HG03521 (cell line): ENCODE results near the gene SLC39A11.

Source experiments
- ATAC-seq: cut with Tn5 transposase; IDR thresholded peaks from one replicate; pipeline ENCODE4 v1.9.1; 2021; ENCODE audit warnings: mild to moderate bottlenecking, moderate library complexity; ENCODE audit not compliant: unreplicated experiment

The SLC39A11 gene

DNA sequence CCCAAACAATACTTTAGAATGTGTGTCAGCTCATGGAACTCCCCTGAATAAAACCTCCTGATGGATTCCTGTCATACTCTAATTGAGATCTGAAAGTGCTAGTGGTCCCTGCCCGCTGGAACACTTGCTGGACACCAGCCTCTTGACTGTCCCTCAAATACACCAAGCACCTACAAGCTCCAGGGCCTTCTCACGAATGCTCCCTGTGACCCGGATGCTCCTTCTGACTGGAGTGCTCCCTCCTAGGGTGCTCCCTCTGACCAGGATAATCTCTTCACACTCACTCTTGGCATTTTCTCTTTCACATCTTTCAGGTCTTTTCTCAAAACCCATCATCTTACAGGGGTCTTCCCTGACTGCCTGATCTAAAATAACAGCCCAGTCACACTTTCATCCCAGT lies 205.9 kb downstream of the SLC39A11 start:
- ATAC-seq, result no peak

DNA sequence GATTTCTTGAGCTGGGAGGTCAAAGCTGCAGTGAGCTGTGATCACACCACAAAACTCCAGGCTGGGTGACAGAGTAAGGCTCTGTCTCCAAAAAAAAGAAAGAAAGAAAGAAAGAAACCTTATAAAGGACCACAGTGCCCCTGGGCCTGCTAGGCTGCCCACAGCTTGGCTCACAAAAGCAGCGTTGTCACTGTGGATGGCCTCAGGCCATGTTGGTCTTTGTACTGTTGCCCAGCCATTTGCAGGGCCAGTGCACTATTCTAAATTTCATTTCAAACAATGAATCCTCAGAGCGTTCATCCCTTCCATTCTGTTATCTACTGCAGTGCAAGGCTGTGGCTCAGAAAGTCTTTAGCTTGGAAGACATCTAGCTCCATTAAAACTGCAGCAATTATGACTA lies 208.4 kb downstream of the SLC39A11 start:
- no peak for ATAC-seq

DNA sequence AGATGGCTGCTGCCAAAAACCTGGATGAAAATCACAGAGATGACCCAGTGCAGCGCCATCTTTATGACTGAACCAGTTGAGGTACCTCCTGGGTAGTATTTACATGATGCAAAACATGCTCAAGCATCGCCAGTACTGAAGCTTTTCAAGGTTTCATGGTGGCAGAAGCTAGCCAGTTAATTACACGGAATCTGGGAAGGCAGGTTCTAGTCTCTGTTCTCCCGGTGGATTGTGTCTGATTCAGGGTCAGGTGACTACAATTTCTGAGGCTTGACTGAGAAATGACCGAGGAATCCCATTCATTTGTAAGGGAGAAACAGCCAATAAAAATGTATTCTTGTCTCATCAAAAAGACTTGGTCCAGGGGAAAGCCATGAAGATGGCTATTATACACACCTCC lies 209.1 kb downstream of the SLC39A11 start:
- ATAC-seq, result no peak

DNA sequence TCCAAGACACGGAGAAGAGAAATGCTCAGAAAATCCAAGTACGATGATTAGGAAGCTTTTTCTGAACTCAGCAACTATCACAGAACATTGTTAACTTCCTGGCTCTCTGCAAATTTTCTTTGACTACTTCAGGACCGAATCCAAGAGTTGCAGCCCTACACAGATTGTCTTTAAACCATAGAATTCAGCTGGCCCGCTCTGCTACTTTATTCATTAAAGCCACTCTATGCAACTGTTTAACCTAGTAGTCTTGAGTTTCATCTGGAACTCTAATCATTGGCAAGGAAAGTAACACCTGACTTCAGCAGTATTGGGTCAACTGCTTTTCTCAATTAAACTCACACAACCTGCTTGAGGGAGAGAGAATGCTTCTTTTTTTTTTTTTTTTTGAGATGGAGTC lies 210.1 kb downstream of the SLC39A11 start:
- no peak for ATAC-seq

DNA sequence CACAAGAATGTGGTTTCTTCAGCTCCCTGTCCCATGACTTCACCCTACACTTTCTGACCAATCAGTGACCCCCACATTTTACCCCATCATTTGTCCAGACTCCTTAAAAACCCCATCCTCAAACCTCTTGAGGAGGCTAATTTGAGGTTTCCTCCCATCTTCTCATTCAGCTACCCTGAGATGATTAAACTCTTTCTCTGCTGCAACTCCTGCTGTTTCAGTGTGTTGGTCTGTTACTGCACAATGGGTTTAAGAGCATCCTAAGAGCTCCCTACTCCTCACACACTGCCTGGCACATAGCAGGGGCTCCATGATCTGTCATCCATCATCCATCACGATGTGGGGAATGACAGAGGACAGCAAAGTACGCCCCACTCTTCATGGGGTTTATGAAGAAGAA lies 212.6 kb downstream of the SLC39A11 start:
- ATAC-seq, result no peak

DNA sequence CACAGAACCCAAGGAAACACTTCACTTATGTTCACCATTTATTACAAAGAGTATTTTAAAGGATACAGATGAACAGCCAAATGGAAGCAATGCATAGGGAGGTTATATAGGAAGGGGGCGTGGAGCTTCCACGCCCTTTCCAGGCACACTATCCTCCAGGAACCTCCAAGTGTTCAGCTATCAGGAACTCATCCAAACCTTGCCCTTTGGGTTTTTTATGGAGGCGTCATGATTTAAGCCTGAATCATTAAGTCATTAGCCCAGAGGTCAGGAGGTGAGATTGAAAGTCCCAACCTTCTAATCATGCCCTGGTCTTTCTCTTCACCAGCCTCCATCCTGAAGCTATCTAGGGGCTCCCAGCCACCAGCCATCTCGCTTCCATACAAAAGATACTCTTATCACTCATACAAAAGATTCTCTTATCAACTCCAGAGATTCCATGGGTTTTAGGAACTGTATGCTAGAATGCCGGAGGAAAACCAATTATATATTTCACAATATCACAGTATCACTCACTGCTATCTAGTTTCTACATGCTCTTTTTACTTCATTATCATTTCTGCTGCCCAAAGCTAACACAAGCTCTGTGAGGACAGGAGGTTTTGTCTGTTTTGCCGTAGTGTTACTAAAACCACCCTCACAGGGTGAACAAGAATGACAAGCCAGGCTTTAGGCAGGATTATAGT lies 213.4 kb downstream of the SLC39A11 start:
- ATAC-seq, result no peak

DNA sequence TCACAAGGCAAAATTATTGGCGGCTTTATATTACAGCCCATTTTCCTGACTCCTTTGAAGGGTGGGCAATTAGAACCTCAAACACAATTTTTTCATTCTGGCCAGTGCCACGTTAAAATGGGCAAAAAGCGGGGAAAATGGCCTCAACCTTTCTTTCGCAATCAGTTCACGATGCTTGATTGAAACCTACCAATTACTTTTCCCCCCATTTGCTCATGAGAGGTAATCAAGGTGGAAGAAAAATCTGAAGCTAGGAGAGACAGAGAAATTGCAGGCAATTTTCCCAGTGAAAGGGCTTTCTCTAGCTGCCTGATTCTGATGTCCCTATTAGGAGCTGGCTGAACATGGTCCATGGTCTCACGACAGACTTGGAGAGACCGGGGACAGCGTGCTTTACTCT lies 215.1 kb downstream of the SLC39A11 start:
- ATAC-seq, result no peak

DNA sequence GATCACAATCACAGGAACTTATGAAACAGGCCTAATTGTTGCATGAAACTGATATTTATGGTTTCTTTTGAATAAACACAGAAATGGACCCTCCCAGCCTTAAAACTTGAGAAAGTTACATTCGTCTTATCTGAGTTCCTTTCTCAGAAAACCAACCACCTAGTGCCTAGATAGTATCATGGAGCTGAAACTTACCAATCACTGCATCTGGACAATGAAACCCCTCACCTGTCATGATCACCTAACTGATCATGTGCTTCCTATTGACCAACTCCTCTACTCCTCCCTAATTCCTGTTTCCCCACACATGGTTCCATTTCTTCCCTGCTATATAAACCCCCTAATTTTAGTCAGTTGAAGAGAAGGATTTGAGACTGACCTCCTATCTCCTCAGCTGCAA lies 216.1 kb downstream of the SLC39A11 start:
- ATAC-seq, result no peak

DNA sequence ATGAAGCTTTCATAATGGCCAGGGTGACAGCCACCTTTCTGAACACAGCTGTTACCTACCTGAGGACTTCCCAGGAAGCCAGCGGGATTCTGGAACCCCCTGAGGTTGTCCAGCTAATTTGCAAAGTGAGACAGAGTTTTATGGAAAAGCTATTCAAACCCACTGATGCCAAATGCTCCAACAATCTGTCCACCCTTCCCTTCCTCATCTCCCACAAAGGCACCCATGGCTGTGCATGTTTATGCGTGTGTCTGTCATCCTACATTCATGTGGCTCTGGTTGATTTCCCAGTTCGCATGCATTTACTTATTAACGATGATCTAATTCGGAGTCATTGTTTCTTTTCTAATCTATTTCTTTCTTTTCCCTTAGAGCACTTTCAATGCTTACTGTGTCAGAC lies 217.1 kb downstream of the SLC39A11 start:
- ATAC-seq, result no peak

DNA sequence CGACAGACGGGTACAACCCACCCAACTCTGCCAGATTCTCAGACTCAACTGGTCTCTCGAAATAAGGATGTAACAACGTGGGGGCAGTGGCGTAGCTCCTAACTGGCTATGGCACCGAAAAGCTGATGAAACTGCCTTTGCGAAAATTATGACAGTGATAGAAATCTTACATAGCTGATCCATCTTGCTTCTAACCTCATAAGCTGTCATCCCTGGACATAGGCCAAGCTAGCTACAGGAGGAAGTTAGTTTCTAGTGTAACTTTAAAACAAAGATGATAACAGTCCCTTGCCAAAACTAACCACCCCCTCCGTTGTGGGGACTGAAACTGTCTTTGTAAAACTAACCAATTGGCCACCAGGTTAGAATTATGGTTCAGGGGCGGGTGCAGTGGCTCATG lies 220.1 kb downstream of the SLC39A11 start:
- no peak for ATAC-seq

DNA sequence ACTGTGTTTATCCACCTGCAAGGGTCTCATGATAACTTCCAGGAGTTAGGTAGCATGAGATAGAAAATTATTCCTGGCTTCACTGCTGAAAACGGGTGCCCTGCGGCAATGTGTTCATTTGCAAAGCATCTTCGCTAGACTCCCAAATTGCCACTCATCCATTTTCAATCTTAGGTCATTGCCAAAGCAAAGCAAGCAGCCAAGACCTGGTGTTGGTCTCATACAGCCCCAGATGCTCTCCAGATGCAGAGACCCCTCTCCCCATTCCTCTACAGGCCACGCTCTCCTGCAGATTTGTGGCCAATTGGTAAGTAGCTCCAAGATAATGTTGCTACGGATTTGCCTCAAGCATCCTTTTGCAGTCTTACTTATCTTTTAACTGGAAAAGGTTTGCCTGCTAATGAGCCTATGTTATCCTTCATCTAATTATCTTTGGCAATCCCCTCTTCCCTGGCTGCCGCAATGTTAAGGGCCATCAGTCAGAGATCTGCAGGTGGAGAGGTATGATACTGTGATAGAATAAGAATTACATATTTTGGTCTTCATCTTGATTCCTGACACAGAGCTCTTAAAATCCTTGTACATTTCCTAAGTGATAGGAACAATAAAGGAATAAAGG lies 222.0 kb downstream of the SLC39A11 start:
- ATAC-seq, result no peak

DNA sequence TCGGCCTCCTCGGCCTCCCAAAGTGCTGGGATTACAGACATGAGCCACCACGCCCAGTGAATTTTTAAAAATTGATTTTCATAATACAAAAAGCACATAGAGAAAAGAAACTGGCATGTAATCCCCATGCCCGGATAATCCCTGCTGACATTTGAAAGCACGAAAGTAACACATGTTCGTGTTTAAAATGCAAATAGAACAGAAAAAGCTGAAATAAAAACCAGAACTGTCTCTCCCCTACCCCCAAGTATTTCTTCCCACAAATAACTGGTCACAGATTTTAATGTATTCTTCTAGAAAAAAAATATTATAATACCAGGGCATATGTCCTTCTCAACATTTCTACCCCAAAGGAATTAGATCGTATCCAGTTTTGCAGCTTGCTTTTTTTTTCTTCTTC lies 222.9 kb downstream of the SLC39A11 start:
- no peak for ATAC-seq

DNA sequence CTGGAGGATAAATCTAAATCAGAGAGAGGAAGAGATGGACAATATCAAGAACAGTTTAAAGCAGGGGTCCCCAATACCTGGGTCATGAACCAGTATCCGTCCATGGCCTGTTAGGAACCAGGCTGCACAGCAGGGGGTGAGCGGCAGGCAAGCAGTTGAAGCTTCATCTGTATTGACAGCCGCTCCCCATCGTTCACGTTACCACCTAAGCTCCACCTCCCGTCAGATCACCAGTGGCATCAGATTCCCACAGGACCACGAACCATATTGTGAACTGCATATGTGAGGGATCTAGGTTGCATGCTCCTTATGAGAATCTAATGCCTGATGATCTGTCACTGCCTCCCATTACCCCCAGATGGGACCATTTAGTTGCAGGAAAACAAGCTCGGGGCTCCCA lies 226.5 kb downstream of the SLC39A11 start:
- ATAC-seq, result no peak

DNA sequence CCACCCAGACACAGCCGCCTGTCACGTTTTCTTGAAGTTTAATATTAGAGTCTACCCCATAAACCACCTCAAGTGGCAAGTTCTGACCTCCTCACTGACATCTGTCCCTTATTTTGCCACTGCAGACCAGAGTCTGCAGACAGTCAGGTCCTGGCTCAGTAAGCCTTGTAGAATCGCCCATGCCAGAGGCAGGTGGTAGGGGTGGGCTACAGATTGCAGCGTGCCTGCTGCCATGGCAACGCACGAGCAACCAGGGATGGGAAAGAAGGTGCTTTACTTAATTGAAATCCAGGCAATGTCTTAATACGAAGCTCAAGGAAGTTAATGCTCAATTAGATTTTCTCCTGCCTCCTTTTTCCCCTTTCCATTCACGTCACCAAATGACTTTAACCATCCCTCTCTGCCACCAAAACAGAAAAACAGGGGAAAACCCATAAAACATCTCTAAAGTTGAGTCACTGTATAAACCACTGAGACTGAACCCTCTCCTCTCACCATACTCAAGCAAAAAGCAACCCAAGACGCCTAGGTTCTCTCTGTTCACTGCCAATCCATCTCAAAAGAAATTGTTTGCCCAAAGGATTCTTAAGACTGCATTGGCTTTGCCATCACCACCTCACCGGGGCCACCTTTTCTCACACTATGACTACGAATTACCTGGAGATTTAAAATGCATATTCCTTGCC lies 228.8 kb downstream of the SLC39A11 start:
- ATAC-seq, result no peak

DNA sequence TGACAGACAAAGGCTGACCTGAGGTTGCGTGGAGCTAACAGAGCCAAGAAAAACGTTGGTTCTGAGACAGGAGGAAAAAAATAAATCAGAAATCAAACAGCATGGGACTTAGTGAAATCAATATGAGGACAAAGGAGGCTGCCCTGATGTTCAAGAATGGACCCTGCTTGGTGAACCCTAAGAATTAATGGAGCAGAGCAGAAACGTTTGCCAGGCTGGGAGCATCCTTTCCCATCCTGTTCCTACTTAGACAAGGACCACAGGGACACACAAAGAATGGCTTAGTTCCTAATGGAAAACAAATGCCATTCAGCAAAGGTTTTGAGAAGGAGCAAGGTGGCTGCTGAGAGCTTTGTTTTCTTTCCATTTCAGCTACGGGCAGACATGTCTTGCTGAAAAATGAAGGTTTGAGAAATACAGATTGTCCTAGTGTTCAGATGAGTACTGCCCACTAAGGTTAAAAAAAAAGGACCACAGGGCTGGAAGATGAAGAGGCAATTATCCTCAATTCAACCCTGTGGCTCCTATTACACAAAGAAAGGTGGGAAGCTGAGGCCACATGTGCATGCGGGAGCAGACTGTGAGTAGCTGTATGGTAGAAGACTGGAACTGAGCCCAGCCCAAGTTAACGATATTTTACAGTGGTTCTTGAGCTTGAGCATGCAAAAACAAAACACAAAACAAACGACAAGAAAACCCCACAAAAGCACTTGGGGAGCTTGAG lies 230.1 kb downstream of the SLC39A11 start:
- ATAC-seq, result no peak

DNA sequence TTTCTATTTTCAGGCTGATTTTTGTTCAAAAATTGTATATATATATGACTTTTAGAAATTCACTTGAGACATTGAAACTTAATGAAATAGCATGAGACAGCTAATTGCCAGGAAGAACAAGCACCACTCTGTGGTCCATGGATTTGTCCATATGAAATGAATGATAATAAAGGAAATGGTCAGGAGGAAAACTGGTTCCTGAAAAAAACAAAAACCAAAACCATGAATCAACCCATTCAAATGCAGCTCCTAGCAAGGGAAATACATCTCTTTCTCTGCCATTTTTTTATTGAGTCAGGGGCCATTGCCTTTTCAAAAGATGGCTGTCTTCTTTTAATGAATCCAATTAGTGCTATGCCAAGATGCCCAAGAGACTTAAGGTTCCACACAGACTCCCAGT lies 230.7 kb downstream of the SLC39A11 start:
- no peak for ATAC-seq

DNA sequence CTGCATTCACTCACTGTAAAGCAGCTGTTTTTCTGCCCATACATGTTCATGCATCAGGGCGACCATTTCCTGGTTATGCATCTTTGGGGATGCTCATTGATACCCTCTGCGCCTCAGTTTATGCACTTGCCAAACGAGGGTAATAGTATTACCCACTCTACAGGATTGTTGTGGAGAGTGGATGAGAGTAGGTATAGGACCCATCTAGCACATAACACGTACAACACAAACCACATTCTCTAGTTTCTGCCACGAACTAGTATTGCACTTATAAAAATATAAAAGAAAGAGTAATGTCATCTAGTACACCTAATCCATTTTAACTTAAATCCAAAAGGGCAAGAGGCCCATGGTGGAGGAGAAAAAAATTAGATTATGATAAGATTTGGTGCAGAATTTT lies 231.7 kb downstream of the SLC39A11 start:
- no peak for ATAC-seq

DNA sequence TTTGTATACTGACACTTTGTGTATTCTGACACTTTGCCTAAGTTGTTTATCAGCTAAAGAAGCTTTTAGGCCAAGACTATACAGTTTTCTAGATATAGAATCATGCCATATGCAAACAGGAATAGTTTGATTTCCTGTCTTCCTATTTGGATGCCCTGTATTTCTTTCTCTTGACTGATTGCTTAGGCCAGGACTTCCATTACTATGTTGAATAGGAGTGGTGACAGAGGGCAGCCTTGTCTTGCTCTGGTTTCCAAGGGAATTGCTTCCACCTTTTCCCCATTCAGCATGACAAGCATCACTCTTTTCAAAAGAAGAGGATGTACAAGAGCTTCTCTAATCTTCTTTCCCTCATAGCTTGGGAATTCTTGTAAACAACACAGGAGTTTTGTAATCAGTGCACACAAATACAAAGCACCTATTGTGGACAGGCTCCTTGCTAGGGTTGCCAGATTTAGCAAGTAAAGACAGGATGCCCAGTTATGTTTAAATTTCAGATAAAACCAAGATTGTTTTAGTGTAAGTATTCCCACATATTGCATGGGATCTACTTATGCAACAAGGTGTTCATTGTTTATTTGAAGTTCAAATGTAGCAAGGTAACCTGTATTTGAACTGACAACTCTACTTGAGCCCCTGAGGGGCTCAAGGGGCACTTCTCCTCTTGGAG lies 233.5 kb downstream of the SLC39A11 start:
- ATAC-seq, result no peak

DNA sequence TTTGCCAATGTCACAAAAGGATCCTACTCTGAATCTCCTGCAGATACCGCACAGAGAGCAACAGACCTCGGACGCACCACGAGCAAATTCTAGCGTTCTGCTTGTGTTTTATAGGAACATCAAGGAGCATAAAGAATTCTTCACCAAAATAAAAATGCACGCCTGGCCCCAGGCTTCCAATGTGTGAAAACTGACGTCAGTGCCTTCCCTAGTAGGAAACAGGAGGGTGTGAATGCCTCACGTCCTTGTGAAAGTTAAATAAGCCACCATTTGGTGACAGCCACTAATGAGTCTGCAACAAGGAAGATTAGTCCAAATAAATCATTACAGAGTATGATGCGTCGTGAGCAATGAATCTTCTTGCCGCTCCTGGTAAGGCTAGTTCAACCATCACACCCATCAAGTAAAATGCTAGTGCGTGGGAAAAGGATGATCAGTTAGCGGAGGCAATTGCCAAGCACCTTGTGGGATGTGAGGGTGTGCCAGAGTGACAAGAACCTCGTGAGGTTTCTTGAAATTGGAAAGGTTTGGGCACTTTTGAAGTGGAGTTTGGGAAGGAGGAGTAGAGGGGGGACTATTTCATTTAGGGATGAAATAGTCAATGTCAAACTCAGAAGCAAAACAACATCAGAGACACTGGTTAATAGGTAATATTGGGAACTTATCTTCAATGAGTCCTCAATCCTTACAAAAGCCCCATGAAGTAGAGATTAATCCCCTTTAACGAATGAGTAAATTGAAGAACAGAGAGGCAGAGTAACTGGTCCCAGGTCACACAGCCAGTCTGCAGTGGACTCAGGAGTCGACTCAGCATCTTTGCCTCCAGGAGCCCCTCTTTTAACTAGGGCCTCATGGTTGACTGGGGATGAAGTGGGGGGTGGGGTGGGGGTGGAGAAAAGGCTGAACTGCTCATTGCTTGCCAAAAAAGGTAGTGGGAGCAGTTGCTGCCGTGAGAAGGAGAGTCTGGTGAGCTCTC lies 238.8 kb downstream of the SLC39A11 start:
- no peak for ATAC-seq
